ENCODE data around the gene LCNL1. TPM values are rescaled to one million over a fixed set of nuclear protein-coding genes. Genes with fewer than 3 reads are reported as not detected.

LCNL1 gene
- total and polyA plus RNA-seq, 2 of the 13 experiments (the other 11 are each of a cell fraction or from before 2014, with no cell fraction given), result not detected

DNA sequence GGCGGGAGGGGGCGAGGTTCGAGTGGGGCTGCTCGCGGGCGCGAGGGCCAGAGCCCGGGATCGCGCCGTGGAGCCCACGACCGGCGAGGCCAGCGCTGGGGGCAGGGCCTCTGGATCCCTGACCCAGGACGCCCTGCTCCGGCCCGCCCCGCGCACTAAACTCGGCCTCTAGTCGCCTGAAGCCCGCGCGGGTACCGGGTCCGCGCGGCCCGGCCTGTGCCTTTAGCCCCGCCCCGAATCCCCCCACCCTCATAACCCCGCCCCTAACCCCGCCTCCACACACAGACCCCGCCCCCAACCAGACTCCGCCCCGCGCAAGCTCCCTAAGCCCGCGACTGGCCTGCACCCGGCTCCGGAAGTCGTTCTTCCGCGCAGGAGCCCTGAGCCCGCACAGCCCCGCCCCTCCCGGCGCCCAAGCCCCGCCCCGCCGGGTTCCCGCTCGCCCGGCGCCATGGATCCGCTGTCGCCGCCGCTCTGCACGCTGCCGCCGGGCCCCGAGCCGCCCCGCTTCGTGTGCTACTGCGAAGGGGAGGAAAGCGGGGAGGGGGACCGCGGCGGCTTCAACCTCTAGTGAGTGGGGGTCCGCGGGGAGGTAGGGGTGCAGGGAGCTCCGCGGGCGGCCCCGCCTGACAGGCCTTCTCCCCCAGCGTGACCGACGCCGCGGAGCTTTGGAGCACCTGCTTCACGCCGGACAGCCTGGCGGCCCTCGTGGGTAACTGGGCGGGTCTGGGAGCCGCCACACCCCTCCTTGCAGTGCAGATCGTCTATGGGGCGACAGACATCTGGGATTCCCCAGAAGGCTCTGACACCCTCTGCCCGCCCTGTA, 9.4 kb downstream of the LCNL1 start, which contains the start of gene PAXX (continued):
- TF ChIP-seq HDAC6 (IDR thresholded peaks at IDR 0.05; ENCODE audit: low read depth, low read length) (no peak), ZNF432 (CRISPR knock-in tag; IDR thresholded peaks at IDR 0.05; ENCODE audit: borderline replicate concordance) (no peak), MEIS2 (CRISPR knock-in tag; IDR thresholded peaks at IDR 0.05) (no peak; the same call in 1 of the 2 replicates), ELF4 (CRISPR knock-in tag; IDR thresholded peaks at IDR 0.05; ENCODE audit: borderline replicate concordance) (no peak), ESRRA (CRISPR knock-in tag; IDR thresholded peaks at IDR 0.05; ENCODE audit: low read depth) (no peak), FOXK2 (IDR thresholded peaks at IDR 0.05) (no peak), FOXA3 (CRISPR knock-in tag; IDR thresholded peaks at IDR 0.05) (no peak), ZNF205 (CRISPR knock-in tag; IDR thresholded peaks at IDR 0.05) (0 out of 2 replicates have a peak, but pooled peaks have one; percentile 35), TARDBP (CRISPR knock-in tag; IDR thresholded peaks at IDR 0.05) (no peak), KDM3A (CRISPR knock-in tag; IDR thresholded peaks at IDR 0.05; ENCODE audit: low read depth) (no peak), MED1 (CRISPR knock-in tag; IDR thresholded peaks at IDR 0.05) (no peak; the same call in 1 of the 2 replicates), ARNT2 (CRISPR knock-in tag; IDR thresholded peaks at IDR 0.05; ENCODE audit: low read depth) (peak; percentile 72; the same call in 1 of the 2 replicates), ZNF800 (CRISPR knock-in tag; IDR thresholded peaks at IDR 0.05) (no peak), ZNF580 (CRISPR knock-in tag; IDR thresholded peaks at IDR 0.05; ENCODE audit: borderline replicate concordance, low read depth) (no peak; the same call in 1 of the 2 replicates), ZNF749 (CRISPR knock-in tag; IDR thresholded peaks at IDR 0.05; ENCODE audit: borderline replicate concordance) (no peak), ATF7-NPFF (CRISPR knock-in tag; IDR thresholded peaks at IDR 0.05; ENCODE audit: low read depth) (no peak), ZNF83 (CRISPR knock-in tag; IDR thresholded peaks at IDR 0.05; ENCODE audit: borderline replicate concordance) (no peak), ZHX1 (CRISPR knock-in tag; IDR thresholded peaks at IDR 0.05; ENCODE audit: low read depth) (0 out of 2 replicates have a peak, but pooled peaks have one; percentile 29)
- TF ChIP-seq, protein P1, sequence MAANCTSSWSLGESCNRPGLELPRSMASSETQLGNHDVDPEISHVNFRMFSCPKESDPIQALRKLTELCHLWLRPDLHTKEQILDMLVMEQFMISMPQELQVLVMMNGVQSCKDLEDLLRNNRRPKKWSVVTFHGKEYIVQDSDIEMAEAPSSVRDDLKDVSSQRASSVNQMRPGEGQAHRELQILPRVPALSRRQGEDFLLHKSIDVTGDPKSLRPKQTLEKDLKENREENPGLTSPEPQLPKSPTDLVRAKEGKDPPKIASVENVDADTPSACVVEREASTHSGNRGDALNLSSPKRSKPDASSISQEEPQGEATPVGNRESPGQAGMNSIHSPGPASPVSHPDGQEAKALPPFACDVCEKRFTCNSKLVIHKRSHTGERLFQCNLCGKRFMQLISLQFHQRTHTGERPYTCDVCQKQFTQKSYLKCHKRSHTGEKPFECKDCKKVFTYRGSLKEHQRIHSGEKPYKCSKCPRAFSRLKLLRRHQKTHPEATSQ (CRISPR knock-in tag; IDR thresholded peaks at IDR 0.05; ENCODE audit: borderline replicate concordance), result no peak
